H1 (cell line): ENCODE measurements around the gene BLOC1S1. TPM values are rescaled to one million over a fixed set of nuclear protein-coding genes. Genes with fewer than 3 reads are reported as not detected.

Source experiments
- CTCF ChIA-PET: fragments of 300-600 bp; sonication (Branson Sonifier 250); formaldehyde crosslinking; loops from one replicate; lab custom pipeline; 2021; ENCODE audit not compliant: partially characterized antibody; lab: Charles Lee
- POLR2A ChIA-PET: fragments of 300-600 bp; sonication (Branson Sonifier 250); formaldehyde crosslinking; loops from one replicate; lab custom pipeline; 2021; ENCODE audit warnings: inconsistent platforms; ENCODE audit not compliant: partially characterized antibody; lab: Charles Lee
- DNase-seq, 2 experiments: peaks; one replicate each; pipeline versions ENCODE4 v3.0.0 to v3.0.0-alpha.2; 2010 to 2022; ENCODE audit warnings: low spot score in 2 of 2, low read depth in 1 of 2, mixed read lengths in 1 of 2
- FAIRE-seq: peaks from 2 replicates; lab custom pipeline; 2011; peaks lifted over from hg19 to GRCh38; lab: Jason Lieb, UNC
- H2AFZ ChIP-seq: 2 replicates; pipeline ENCODE4 v1.8.1; 2012; ENCODE audit warnings: low read length, inconsistent platforms
- H2AK5ac ChIP-seq: 2 replicates; pipeline ENCODE4 v1.6.1; 2013; ENCODE audit warnings: low read depth, low read length
- H2BK120ac ChIP-seq: replicated peaks from 2 replicates; pipeline ENCODE3; 2013; ENCODE audit warnings: low read depth, low read length, inconsistent platforms
- H2BK12ac ChIP-seq: 2 replicates; pipeline ENCODE4 v1.6.1; 2013; ENCODE audit warnings: low read depth, low read length
- H2BK15ac ChIP-seq: 2 replicates; pipeline ENCODE4 v1.6.1; 2013; ENCODE audit warnings: low read length
- H2BK20ac ChIP-seq: 2 replicates; pipeline ENCODE4 v1.6.1; 2013; ENCODE audit warnings: low read length
- H2BK5ac ChIP-seq: 2 replicates; pipeline ENCODE4 v1.6.1; 2013; ENCODE audit warnings: low read depth, low read length
- H3K14ac ChIP-seq: 2 replicates; pipeline ENCODE4 v1.6.1; 2013; ENCODE audit warnings: inconsistent platforms; ENCODE audit not compliant: insufficient read length
- H3K18ac ChIP-seq: 2 replicates; pipeline ENCODE4 v1.6.1; 2013; ENCODE audit warnings: low read length; ENCODE audit errors: extremely low read depth
- H3K23ac ChIP-seq: 2 replicates; pipeline ENCODE4 v1.6.1; 2013; ENCODE audit warnings: inconsistent platforms; ENCODE audit not compliant: insufficient read length
- H3K23me2 ChIP-seq: 2 replicates; pipeline ENCODE4 v1.6.1; 2013; ENCODE audit warnings: low read depth, low read length
- H3K27ac ChIP-seq: 2 replicates; pipeline ENCODE4 v1.6.1; 2011; ENCODE audit warnings: low read depth, low read length, inconsistent platforms
- H3K27me3 ChIP-seq, 4 experiments: replicated peaks in 1 of 4; 1 replicate in 1 of 4; 2 replicates in 3 of 4; pipeline versions ENCODE4 v1.6.1 to v1.8.1; 2011 to 2013; ENCODE audit warnings: low read length in 3 of 4, mild to moderate bottlenecking in 3 of 4, inconsistent platforms in 2 of 4, mixed read lengths in 2 of 4, moderate library complexity in 1 of 4; ENCODE audit not compliant: control insufficient read depth in 3 of 4, insufficient read depth in 3 of 4; ENCODE audit errors: extremely low read depth in 1 of 4
- H3K36me3 ChIP-seq, 4 experiments: 2 replicates each; pipeline versions ENCODE4 v1.6.1 to v1.8.1; 2011 to 2013; ENCODE audit warnings: mild to moderate bottlenecking in 4 of 4, low read length in 3 of 4, moderate library complexity in 2 of 4, control low read depth in 1 of 4, inconsistent platforms in 1 of 4; ENCODE audit not compliant: insufficient read depth in 4 of 4, control insufficient read depth in 2 of 4
- H3K4ac ChIP-seq: replicated peaks from 2 replicates; pipeline ENCODE3; 2013; ENCODE audit warnings: low read length, low read depth, mixed read lengths, inconsistent platforms; ENCODE audit not compliant: insufficient read length
- H3K4me1 ChIP-seq, 4 experiments: replicated peaks in 1 of 4; 1 replicate in 1 of 4; 2 replicates in 3 of 4; pipeline versions ENCODE4 v1.6.1 to v1.8.1; 2011 to 2013; ENCODE audit warnings: low read length in 3 of 4, inconsistent platforms in 2 of 4, mixed read lengths in 1 of 4; ENCODE audit not compliant: insufficient read depth in 4 of 4, control insufficient read depth in 3 of 4
- H3K4me2 ChIP-seq, 2 experiments: 2 replicates each; pipeline versions ENCODE4 v1.6.1 to v1.8.1; 2011 to 2013; ENCODE audit warnings: low read depth in 2 of 2, low read length in 2 of 2, control low read depth in 1 of 2, inconsistent platforms in 1 of 2, mild to moderate bottlenecking in 1 of 2; ENCODE audit not compliant: insufficient read depth in 1 of 2
- H3K4me3 ChIP-seq, 4 experiments: fragments of 200-600, 300-600 bp in 1 of 4; sonication (generic), shearing (Covaris generic), sonication (Bioruptor Twin) in 1 of 4; 2 replicates each; pipeline versions ENCODE4 v1.5.1 to v1.8.1; 2011 to 2016; ENCODE audit warnings: low read length in 4 of 4, low read depth in 3 of 4, control low read depth in 2 of 4, inconsistent platforms in 2 of 4, mild to moderate bottlenecking in 2 of 4, mixed read lengths in 1 of 4, moderate library complexity in 1 of 4; ENCODE audit not compliant: insufficient read depth in 2 of 4; ENCODE audit errors: extremely low read depth in 1 of 4
- H3K56ac ChIP-seq: replicated peaks from 2 replicates; pipeline ENCODE3; 2013; ENCODE audit warnings: low read depth, mild to moderate bottlenecking, mixed read lengths, low read length, inconsistent platforms; ENCODE audit not compliant: insufficient read length
- H3K79me1 ChIP-seq: 2 replicates; pipeline ENCODE4 v1.6.1; 2013; ENCODE audit warnings: low read depth, low read length, control low read depth
- H3K79me2 ChIP-seq, 2 experiments: 2 replicates each; pipeline versions ENCODE4 v1.6.1 to v1.8.1; 2012 to 2013; ENCODE audit warnings: low read length in 2 of 2, mild to moderate bottlenecking in 2 of 2, inconsistent platforms in 1 of 2; ENCODE audit not compliant: insufficient read depth in 2 of 2, control insufficient read depth in 1 of 2
- H3K9ac ChIP-seq, 4 experiments: replicated peaks in 1 of 4; 1 replicate in 1 of 4; 2 replicates in 3 of 4; pipeline versions ENCODE4 v1.6.1 to v1.8.1; 2011 to 2013; ENCODE audit warnings: low read depth in 3 of 4, low read length in 3 of 4, control low read depth in 2 of 4, mild to moderate bottlenecking in 2 of 4, moderate library complexity in 2 of 4, inconsistent platforms in 1 of 4; ENCODE audit errors: extremely low read depth in 1 of 4
- H3K9me3 ChIP-seq, 2 experiments: 2 replicates each; pipeline versions ENCODE4 v1.6.1 to v1.8.1; 2012 to 2013; ENCODE audit warnings: mild to moderate bottlenecking in 2 of 2, moderate library complexity in 2 of 2, control low read depth in 1 of 2, inconsistent platforms in 1 of 2, low read depth in 1 of 2, low read length in 1 of 2, mixed read lengths in 1 of 2; ENCODE audit not compliant: insufficient read depth in 2 of 2
- H4K20me1 ChIP-seq, 2 experiments: replicated peaks in 1 of 2; 2 replicates each; pipeline versions ENCODE3 to v1.8.1; 2011 to 2013; ENCODE audit warnings: inconsistent platforms in 2 of 2, low read length in 2 of 2, mild to moderate bottlenecking in 1 of 2; ENCODE audit not compliant: insufficient read depth in 2 of 2, control insufficient read depth in 1 of 2
- H4K5ac ChIP-seq: 2 replicates; pipeline ENCODE4 v1.6.1; 2013; ENCODE audit warnings: low read length, low read depth, mixed read lengths, inconsistent platforms; ENCODE audit not compliant: insufficient read length
- H4K8ac ChIP-seq: 2 replicates; pipeline ENCODE4 v1.8.0; 2013; ENCODE audit warnings: mild to moderate bottlenecking, moderate library complexity, low read length, inconsistent platforms; ENCODE audit not compliant: insufficient read depth; ENCODE audit errors: extremely low read depth
- H4K91ac ChIP-seq: replicated peaks from 2 replicates; pipeline ENCODE3; 2013; ENCODE audit warnings: low read length, mixed read lengths, inconsistent platforms; ENCODE audit not compliant: insufficient read length
- ASH2L ChIP-seq: fragments of 200-600, 300-600 bp; sonication (generic); IDR thresholded peaks from one replicate; pipeline ENCODE4 v1.7.1; 2017; ENCODE audit warnings: low read length
- BCL11A ChIP-seq, 2 experiments: IDR thresholded peaks; one replicate each; pipeline ENCODE4 v1.6.1; 2011; ENCODE audit warnings: low read depth in 2 of 2, low read length in 2 of 2, mild to moderate bottlenecking in 2 of 2
- CBX8 ChIP-seq: fragments of 300-800, 300-1000 bp; sonication (generic); IDR thresholded peaks from 2 replicates; pipeline ENCODE4 v1.7.1; 2016; ENCODE audit warnings: low read depth, low read length, borderline replicate concordance
- JUND ChIP-seq: IDR thresholded peaks from 2 replicates; pipeline ENCODE4 v1.6.1; 2011; ENCODE audit warnings: mild to moderate bottlenecking, improper control_type of control experiment, low read length
- POLR2AphosphoS5 ChIP-seq: IDR thresholded peaks from 2 replicates; pipeline ENCODE4 v1.6.1; 2011; ENCODE audit warnings: low read depth, low read length
- POU5F1 ChIP-seq: IDR thresholded peaks from 2 replicates; pipeline ENCODE4 v1.6.1; 2011; ENCODE audit warnings: low read depth, mild to moderate bottlenecking, low read length, moderate library complexity
- RFX5 ChIP-seq: IDR thresholded peaks from 2 replicates; pipeline ENCODE4 v1.6.1; 2011; ENCODE audit warnings: low read depth, low read length, improper control_type of control experiment, borderline replicate concordance
- SAP30 ChIP-seq: fragments of 300-600 bp; sonication (generic); IDR thresholded peaks from 2 replicates; pipeline ENCODE4 v1.7.1; 2012; ENCODE audit warnings: low read length, moderate library complexity, mild to moderate bottlenecking, inconsistent platforms; ENCODE audit not compliant: insufficient read depth, insufficient replicate concordance
- SP2 ChIP-seq: IDR thresholded peaks from 2 replicates; pipeline ENCODE4 v1.6.1; 2012; ENCODE audit warnings: mild to moderate bottlenecking, low read length, inconsistent platforms
- WGBS, 2 experiments: shearing (Covaris generic) in 1 of 2; methylation state at CpG; one replicate each; pipeline versions ENCODE4 v1.1.6 to v1.1.7; 2013 to 2015; ENCODE audit warnings: low lambda C conversion rate in 2 of 2, mixed read lengths in 2 of 2, inconsistent platforms in 1 of 2, low coverage in 1 of 2, missing lambda C conversion rate in 1 of 2; ENCODE audit not compliant: insufficient replicate concordance in 2 of 2, insufficient coverage in 1 of 2, insufficient read length in 1 of 2; ENCODE audit errors: extremely low coverage in 1 of 2, missing lambda C conversion rate in 1 of 2; 5-methylcytosine and 5-hydroxymethylcytosine counted together
- polyA plus RNA-seq, 7 experiments: library from polyadenylated mRNA; depleted of rRNA in 3 of 7; stranded (reverse) in 5 of 7; unstranded in 2 of 7; fragments of >200 nt in 5 of 7; fragments of 200-250 nt in 2 of 7; gene quantifications; 1 replicate in 5 of 7; 2 replicates in 1 of 7; 4 replicates in 1 of 7; pipeline versions ENCODE4 v1.2.1 to v1.2.3, GENCODE V29; 2011 to 2013; ENCODE audit warnings: missing spikeins in 2 of 7, mixed read lengths in 2 of 7
- total RNA-seq: library from RNA; stranded (reverse); fragmentation: NEBNext Ultra II Directional; extraction: Animal tissue kit (Norgen Biotek cat#: 25700); gene quantifications from 2 replicates; pipeline ENCODE4 v1.2.1, GENCODE V29; 2021
- TF ChIP-seq, protein P1 (sequence below): IDR thresholded peaks from 2 replicates; pipeline ENCODE4 v1.6.1; 2012; ENCODE audit warnings: inconsistent platforms
- TF ChIP-seq, protein P2 (sequence below): IDR thresholded peaks from 2 replicates; pipeline ENCODE4 v1.6.1; 2011; ENCODE audit warnings: low read length, improper control_type of control experiment

Gene BLOC1S1
- total and polyA plus RNA-seq, 2 of the 8 experiments (the other 6 are each of a cell fraction or from before 2014, with no cell fraction given): 91.1 to 185 TPM

DNA sequence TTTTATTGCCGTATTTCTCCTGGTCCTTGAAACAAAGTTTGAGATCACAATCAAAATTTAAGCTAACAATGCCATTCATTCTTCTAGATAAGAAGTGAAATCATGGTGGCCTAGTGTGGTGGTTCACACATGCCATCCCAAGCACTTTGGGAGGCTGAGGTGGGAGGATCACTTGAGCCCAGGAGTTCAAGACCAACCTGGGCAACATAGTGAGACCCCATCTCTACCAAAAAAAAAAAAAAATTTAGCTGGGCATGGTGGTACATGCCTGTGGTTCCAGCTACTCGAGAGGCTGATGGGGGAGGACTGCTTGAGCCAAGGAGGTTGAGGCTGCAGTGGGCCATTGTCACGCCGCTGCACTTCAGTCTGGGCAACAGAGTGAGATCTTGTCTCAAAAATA is 51.3 kb downstream of the BLOC1S1 start:
- no peak overlapping the region for H4K91ac ChIP-seq
- H2AFZ ChIP-seq: no peak overlapping the region
- no peak overlapping the region for H3K4me3 ChIP-seq
- ChIA-PET CTCF (interaction anchor here (0.6 to 3.4 kb wide), 9 partner anchors 12 to 618 kb away, joined by 3 to 19 read pairs (median 4); no protein-coding TSS in a partner anchor), POLR2A (interaction anchor here (0.7 to 46.5 kb wide), 7 partner anchors 13 to 188 kb away, joined by 3 to 809 read pairs (median 4); partner anchors contain the start of genes BLOC1S1, CD63 and GDF11)
- H3K4ac ChIP-seq: no peak overlapping the region
- no peaks in the 10 kb centered on the region for H3K79me2 ChIP-seq
- no peak overlapping the region for H3K14ac ChIP-seq
- DNase-seq (no peak), FAIRE-seq (no peak)
- H3K23ac ChIP-seq: no peak overlapping the region
- TF ChIP-seq BCL11A (IDR thresholded peaks at IDR 0.05; ENCODE audit: low read depth in 2 of 2, low read length in 2 of 2) (no peak), JUND (no peak), SP2 (no peak), RFX5 (no peak), CBX8 (no peak), SAP30 (no peak), POU5F1 (no peak), POLR2AphosphoS5 (no peak), ASH2L (no peak)
- TF ChIP-seq, protein P1, sequence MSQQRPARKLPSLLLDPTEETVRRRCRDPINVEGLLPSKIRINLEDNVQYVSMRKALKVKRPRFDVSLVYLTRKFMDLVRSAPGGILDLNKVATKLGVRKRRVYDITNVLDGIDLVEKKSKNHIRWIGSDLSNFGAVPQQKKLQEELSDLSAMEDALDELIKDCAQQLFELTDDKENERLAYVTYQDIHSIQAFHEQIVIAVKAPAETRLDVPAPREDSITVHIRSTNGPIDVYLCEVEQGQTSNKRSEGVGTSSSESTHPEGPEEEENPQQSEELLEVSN: no peak
- TF ChIP-seq, protein P2, sequence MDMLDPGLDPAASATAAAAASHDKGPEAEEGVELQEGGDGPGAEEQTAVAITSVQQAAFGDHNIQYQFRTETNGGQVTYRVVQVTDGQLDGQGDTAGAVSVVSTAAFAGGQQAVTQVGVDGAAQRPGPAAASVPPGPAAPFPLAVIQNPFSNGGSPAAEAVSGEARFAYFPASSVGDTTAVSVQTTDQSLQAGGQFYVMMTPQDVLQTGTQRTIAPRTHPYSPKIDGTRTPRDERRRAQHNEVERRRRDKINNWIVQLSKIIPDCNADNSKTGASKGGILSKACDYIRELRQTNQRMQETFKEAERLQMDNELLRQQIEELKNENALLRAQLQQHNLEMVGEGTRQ: no peak
- H2BK5ac ChIP-seq: no peak overlapping the region
- H3K9ac ChIP-seq: no peak overlapping the region; a peak in 1 of 7 replicates
- H3K56ac ChIP-seq: no peak overlapping the region
- no peak overlapping the region for H4K8ac ChIP-seq
- peaks cover 5 to 9% of the 10 kb centered on the region in 2 experiments for H4K20me1 ChIP-seq
- H2AK5ac ChIP-seq: no peak overlapping the region
- H2BK12ac ChIP-seq: no peak overlapping the region
- no peak overlapping the region for H2BK120ac ChIP-seq
- H3K9me3 ChIP-seq: no peaks in the 10 kb centered on the region
- H3K4me2 ChIP-seq: no peak overlapping the region
- H2BK20ac ChIP-seq: no peak overlapping the region
- H3K79me1 ChIP-seq: peaks cover 4% of the 10 kb centered on the region
- 93% methylated on average over 4 of the region's 4 CpGs; no CpG with 5 or more reads in 1 of the 2 experiments for WGBS, 2 experiments
- no peaks in the 10 kb centered on the region for H3K27me3 ChIP-seq
- H2BK15ac ChIP-seq: no peak overlapping the region
- no peak overlapping the region for H3K27ac ChIP-seq
- no peak overlapping the region for H4K5ac ChIP-seq
- no peaks in the 10 kb centered on the region; the same call in 1 of the 2 replicates for H3K23me2 ChIP-seq
- no peaks in the 10 kb centered on the region for H3K4me1 ChIP-seq
- H3K36me3 ChIP-seq: peaks cover 2 to 33% (median 6%) of the 10 kb centered on the region in 4 experiments; a peak in 6 of 8 replicates
- no peak overlapping the region for H3K18ac ChIP-seq
